ENCODE measurements around the gene S100A9.
"Not testable (repeated sequence)": the region's sequence is repeated elsewhere in the genome, so short reads cannot be mapped to it uniquely, and the experiment has no call there.

Gene S100A9

GRCh38 chr1:153345187-153346076, 12.2 kb upstream of the S100A9 start:
- DNase-seq: no peak

- DNase-seq: no peak
Observed at GRCh38 chr1:153346077-153346723, 11.5 kb upstream of the S100A9 start.

GRCh38 chr1:153347049-153347448, 10.6 kb upstream of the S100A9 start:
- DNase-seq: not testable (repeated sequence)

GRCh38 chr1:153347856-153348255, 9.8 kb upstream of the S100A9 start:
- no peak for DNase-seq

GRCh38 chr1:153348511-153349362, 8.9 kb upstream of the S100A9 start, which contains the start of gene PGLYRP4:
PGLYRP4 (minus strand) TSS chr1:153348841; CDS start chr1:153347932, 909 bp downstream.
- DNase-seq: no peak

GRCh38 chr1:153349363-153350320, 8.0 kb upstream of the S100A9 start:
- DNase-seq: no peak

GRCh38 chr1:153350321-153350957, 7.2 kb upstream of the S100A9 start:
- no peak for DNase-seq

- peak; percentile 73 for DNase-seq
Observed at GRCh38 chr1:153352523-153352922, 5.1 kb upstream of the S100A9 start.

- DNase-seq: no peak
Observed at GRCh38 chr1:153353226-153353947, 4.3 kb upstream of the S100A9 start.

- no peak for DNase-seq
Observed at GRCh38 chr1:153354515-153355193, 3.0 kb upstream of the S100A9 start.

GRCh38 chr1:153355445-153356071, 2.1 kb upstream of the S100A9 start:
- peak; percentile 42 for DNase-seq

GRCh38 chr1:153356392-153357075, 1.1 kb upstream of the S100A9 start:
- no peak for DNase-seq

- peak; percentile 35 for DNase-seq
Observed at GRCh38 chr1:153357076-153357852, 390 bp upstream of the S100A9 start.

- no peak for DNase-seq
Observed at GRCh38 chr1:153358691-153358975, 979 bp downstream of the S100A9 start.

- no peak for DNase-seq
Observed at GRCh38 chr1:153359241-153359640, 1.6 kb downstream of the S100A9 start.

GRCh38 chr1:153360190-153360589, 2.5 kb downstream of the S100A9 start:
- no peak for DNase-seq

GRCh38 chr1:153360592-153361479, 3.2 kb downstream of the S100A9 start:
- no peak for DNase-seq
